HFFc6 (cell line): ENCODE data around the gene KCND2. TPM values are rescaled to one million over a fixed set of nuclear protein-coding genes. Genes with fewer than 3 reads are reported as not detected.

Experiments used
- DNase-seq: peaks from one replicate; pipeline ENCODE4 v3.0.0-alpha.2; 2018
- H3K27ac Mint-ChIP-seq: 2 replicates; pipeline ENCODE4 v1.8.0; 2020; ENCODE audit warnings: mild to moderate bottlenecking, mixed read lengths
- H3K27me3 Mint-ChIP-seq: 2 replicates; pipeline ENCODE4 v1.8.0; 2021; ENCODE audit warnings: mild to moderate bottlenecking, moderate library complexity, mixed read lengths; ENCODE audit not compliant: insufficient read depth
- H3K36me3 Mint-ChIP-seq: 2 replicates; pipeline ENCODE4 v1.8.0; 2021; ENCODE audit warnings: low read depth, mixed read lengths
- H3K4me1 Mint-ChIP-seq: 2 replicates; pipeline ENCODE4 v1.8.0; 2020; ENCODE audit warnings: low read depth, mixed read lengths
- H3K4me3 Mint-ChIP-seq: 2 replicates; pipeline ENCODE4 v1.8.0; 2020; ENCODE audit warnings: mild to moderate bottlenecking, moderate library complexity, mixed read lengths
- H3K9me3 Mint-ChIP-seq: 2 replicates; pipeline ENCODE4 v1.8.0; 2020; ENCODE audit warnings: mild to moderate bottlenecking, mixed read lengths
- total RNA-seq, 6 experiments: library from RNA; stranded (reverse); fragmentation: NEBNext Ultra II Directional; extraction: Animal tissue kit (Norgen Biotek cat#: 25700); gene quantifications; 2 replicates in 1 of 6; 3 replicates in 5 of 6; pipeline ENCODE4 v1.2.3, GENCODE V29; 2021
- TF ChIP-seq, protein P1 (sequence below): fragments of 200-600 bp; sonication (generic); IDR thresholded peaks from 2 replicates; pipeline ENCODE4 v1.5.0; 2021; ENCODE audit warnings: antibody characterized with exemption, mild to moderate bottlenecking

KCND2 gene
- total RNA-seq, 6 experiments from 2014 or later: not detected

DNA sequence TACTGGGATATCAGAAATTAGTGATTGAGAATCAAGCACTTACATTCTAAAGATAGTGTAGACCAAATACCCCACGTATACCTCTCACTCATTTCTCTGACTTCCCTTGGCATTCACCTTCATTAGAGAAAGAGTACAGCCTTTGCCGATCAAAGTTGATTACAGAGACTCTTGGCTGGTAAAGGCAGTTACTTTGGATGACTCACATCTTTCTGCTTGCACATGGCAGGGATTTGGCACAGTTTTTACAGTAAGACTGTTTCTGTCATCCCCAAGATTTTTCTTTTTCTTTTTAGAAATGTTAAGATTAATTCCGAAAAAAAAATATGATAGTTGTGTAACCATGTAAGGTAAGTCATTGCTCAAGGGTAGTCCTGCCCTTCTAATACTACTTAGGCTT is 442.0 kb downstream of the KCND2 start:
- DNase-seq: no peak
- no peaks in the 10 kb centered on the region for H3K4me1 Mint-ChIP-seq
- no peaks in the 10 kb centered on the region for H3K27me3 Mint-ChIP-seq
- H3K4me3 Mint-ChIP-seq: no peak overlapping the region
- no peaks in the 10 kb centered on the region for H3K9me3 Mint-ChIP-seq
- TF ChIP-seq, protein P1, sequence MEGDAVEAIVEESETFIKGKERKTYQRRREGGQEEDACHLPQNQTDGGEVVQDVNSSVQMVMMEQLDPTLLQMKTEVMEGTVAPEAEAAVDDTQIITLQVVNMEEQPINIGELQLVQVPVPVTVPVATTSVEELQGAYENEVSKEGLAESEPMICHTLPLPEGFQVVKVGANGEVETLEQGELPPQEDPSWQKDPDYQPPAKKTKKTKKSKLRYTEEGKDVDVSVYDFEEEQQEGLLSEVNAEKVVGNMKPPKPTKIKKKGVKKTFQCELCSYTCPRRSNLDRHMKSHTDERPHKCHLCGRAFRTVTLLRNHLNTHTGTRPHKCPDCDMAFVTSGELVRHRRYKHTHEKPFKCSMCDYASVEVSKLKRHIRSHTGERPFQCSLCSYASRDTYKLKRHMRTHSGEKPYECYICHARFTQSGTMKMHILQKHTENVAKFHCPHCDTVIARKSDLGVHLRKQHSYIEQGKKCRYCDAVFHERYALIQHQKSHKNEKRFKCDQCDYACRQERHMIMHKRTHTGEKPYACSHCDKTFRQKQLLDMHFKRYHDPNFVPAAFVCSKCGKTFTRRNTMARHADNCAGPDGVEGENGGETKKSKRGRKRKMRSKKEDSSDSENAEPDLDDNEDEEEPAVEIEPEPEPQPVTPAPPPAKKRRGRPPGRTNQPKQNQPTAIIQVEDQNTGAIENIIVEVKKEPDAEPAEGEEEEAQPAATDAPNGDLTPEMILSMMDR: no peak
- no peak overlapping the region for H3K27ac Mint-ChIP-seq
- no peaks in the 10 kb centered on the region for H3K36me3 Mint-ChIP-seq

GRCh38 chr7:120716307-120716706 is 443.3 kb downstream of the KCND2 start:
- Mint-ChIP-seq H3K27me3 (no peaks in the 10 kb centered on the region), H3K9me3 (no peaks in the 10 kb centered on the region), H3K4me3 (no peak overlapping the region), H3K4me1 (no peaks in the 10 kb centered on the region), H3K36me3 (no peaks in the 10 kb centered on the region), H3K27ac (no peak overlapping the region)
- no peak for DNase-seq
- TF ChIP-seq, protein P1: no peak

DNA sequence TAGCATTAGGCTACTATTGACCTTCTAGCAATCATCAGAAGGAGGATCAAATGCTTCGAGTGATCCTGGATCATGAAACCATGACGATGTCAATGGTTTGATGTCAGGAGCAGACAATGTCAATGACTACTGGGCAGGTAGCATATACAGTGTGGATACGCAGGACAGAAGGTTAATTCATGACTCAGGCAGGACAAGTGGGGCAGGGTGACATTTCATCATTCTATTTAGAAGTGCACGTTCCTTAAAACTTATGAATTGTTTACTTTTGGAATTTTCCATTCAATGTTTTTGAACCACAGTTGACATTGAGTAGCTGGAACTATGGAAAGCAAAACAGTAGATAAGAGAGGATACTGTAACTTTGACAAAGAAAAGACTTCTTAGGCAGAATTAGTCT is 444.2 kb downstream of the KCND2 start:
- Mint-ChIP-seq H3K36me3 (no peaks in the 10 kb centered on the region), H3K27me3 (peaks cover 2% of the 10 kb centered on the region; the same call in 1 of the 2 replicates), H3K4me1 (no peaks in the 10 kb centered on the region), H3K27ac (no peak overlapping the region), H3K4me3 (no peak overlapping the region), H3K9me3 (no peaks in the 10 kb centered on the region)
- TF ChIP-seq, protein P1: no peak
- no peak for DNase-seq

DNA sequence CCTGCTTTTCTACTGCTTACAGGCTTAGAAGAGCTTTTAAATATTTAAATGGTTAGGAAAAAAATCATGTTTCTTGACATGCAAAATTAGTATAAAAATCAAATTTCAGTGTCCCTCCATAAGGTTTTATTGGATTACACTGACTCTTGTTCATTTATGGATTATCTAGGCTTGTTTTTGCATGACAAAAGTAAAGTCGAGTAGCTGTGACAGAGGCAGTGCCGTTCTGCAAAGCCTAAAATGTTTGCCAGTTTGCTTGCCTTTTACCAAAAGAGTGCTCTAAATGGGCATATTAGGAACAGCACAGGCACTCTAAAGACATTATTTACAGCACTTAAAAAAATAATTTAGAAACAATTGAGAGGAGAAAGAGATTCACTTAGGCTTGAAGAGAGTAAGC is 445.4 kb downstream of the KCND2 start:
- H3K27me3 Mint-ChIP-seq: peaks cover 2% of the 10 kb centered on the region

DNA sequence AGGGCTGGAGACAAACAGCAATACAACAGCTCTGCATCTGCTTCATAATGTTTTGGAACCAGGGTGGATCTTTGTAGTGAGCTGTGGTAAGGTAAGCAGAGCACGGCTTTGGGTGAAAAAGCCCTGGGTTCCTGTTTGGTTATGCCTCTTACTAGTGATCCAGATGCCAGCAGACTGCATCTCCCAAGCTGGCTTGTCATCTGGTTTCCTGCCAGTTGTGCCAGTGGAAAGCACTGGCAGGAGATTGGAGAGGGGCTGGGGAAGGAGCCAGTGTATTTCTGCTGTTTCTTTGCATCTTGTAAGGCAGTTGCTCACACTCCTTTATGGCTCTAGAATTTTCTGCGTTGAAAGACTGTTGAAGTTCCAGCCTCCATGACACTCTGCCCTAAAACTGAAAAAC is 447.3 kb downstream of the KCND2 start:
- Mint-ChIP-seq H3K27ac (no peak overlapping the region), H3K4me1 (no peaks in the 10 kb centered on the region), H3K36me3 (no peaks in the 10 kb centered on the region), H3K4me3 (no peak overlapping the region), H3K27me3 (peaks cover 2% of the 10 kb centered on the region), H3K9me3 (no peaks in the 10 kb centered on the region)
- TF ChIP-seq, protein P1: no peak
- no peak for DNase-seq

More for the DNA sequence above, 445.4 kb downstream of the KCND2 start:
- TF ChIP-seq, protein P1: no peak
- DNase-seq: no peak
- no peak overlapping the region for H3K4me3 Mint-ChIP-seq
- H3K4me1 Mint-ChIP-seq: no peaks in the 10 kb centered on the region
- no peak overlapping the region for H3K27ac Mint-ChIP-seq
- H3K9me3 Mint-ChIP-seq: no peaks in the 10 kb centered on the region
- no peaks in the 10 kb centered on the region for H3K36me3 Mint-ChIP-seq
